CD4-positive, alpha-beta memory T cell (primary cell): ENCODE data around the gene IL20. TPM values are rescaled to one million over a fixed set of nuclear protein-coding genes. Genes with fewer than 3 reads are reported as not detected.

Source experiments
- CTCF ChIA-PET: fragments of 350-600 bp; sonication (Branson Sonifier 250); formaldehyde crosslinking; loops from one replicate; lab custom pipeline; 2021; ENCODE audit warnings: inconsistent platforms; ENCODE audit not compliant: partially characterized antibody; lab: Charles Lee
- POLR2A ChIA-PET: fragments of 350-600 bp; sonication (Branson Sonifier 250); formaldehyde crosslinking; loops from one replicate; lab custom pipeline; 2021; ENCODE audit not compliant: partially characterized antibody; lab: Charles Lee
- DNase-seq, 5 donors: peaks; one replicate each; pipeline versions ENCODE4 v3.0.0 to v3.0.0-alpha.2; 2020 to 2022; ENCODE audit warnings: mixed read lengths in 1 of 5
- H3K27ac ChIP-seq: one replicate; pipeline ENCODE4 v1.7.0; 2013; ENCODE audit warnings: low read depth, low read length
- H3K27me3 ChIP-seq: 2 replicates; pipeline ENCODE4 v1.7.0; 2013; ENCODE audit warnings: mild to moderate bottlenecking, low read length, moderate library complexity; ENCODE audit not compliant: insufficient read depth
- H3K36me3 ChIP-seq: 2 replicates; pipeline ENCODE4 v1.7.0; 2013; ENCODE audit warnings: mild to moderate bottlenecking, low read length, moderate library complexity; ENCODE audit not compliant: insufficient read depth
- H3K4me1 ChIP-seq: 2 replicates; pipeline ENCODE4 v1.7.0; 2013; ENCODE audit warnings: mild to moderate bottlenecking, low read length, moderate library complexity; ENCODE audit not compliant: insufficient read depth
- H3K4me3 ChIP-seq, 2 donors: one replicate each; pipeline ENCODE4 v1.7.0; 2013; ENCODE audit warnings: low read length in 2 of 2, mild to moderate bottlenecking in 1 of 2
- H3K9me3 ChIP-seq, 2 donors: one replicate each; pipeline ENCODE4 v1.7.0; 2013; ENCODE audit warnings: low read length in 2 of 2, control low read depth in 1 of 2; ENCODE audit not compliant: control insufficient read depth in 1 of 2
- H3K27ac Mint-ChIP-seq, 7 donors: one replicate each; pipeline ENCODE4 v1.8.0; 2020 to 2021; ENCODE audit warnings: mixed read lengths in 7 of 7, mild to moderate bottlenecking in 6 of 7, inconsistent platforms in 3 of 7, moderate library complexity in 3 of 7
- H3K27me3 Mint-ChIP-seq, 2 donors: one replicate each; pipeline ENCODE4 v1.8.0; 2020 to 2021; ENCODE audit warnings: mixed read lengths in 2 of 2
- H3K36me3 Mint-ChIP-seq, 2 donors: one replicate each; pipeline ENCODE4 v1.8.0; 2020 to 2021; ENCODE audit warnings: mixed read lengths in 2 of 2, inconsistent platforms in 1 of 2, mild to moderate bottlenecking in 1 of 2
- H3K4me1 Mint-ChIP-seq, 4 donors: one replicate each; pipeline ENCODE4 v1.8.0; 2020 to 2021; ENCODE audit warnings: mixed read lengths in 4 of 4, mild to moderate bottlenecking in 1 of 4
- H3K4me3 Mint-ChIP-seq, 8 donors: one replicate each; pipeline ENCODE4 v1.8.0; 2020 to 2021; ENCODE audit warnings: mixed read lengths in 8 of 8, mild to moderate bottlenecking in 7 of 8, moderate library complexity in 6 of 8, inconsistent platforms in 3 of 8
- H3K9me3 Mint-ChIP-seq, 8 donors: one replicate each; pipeline ENCODE4 v1.8.0; 2020 to 2021; ENCODE audit warnings: mixed read lengths in 8 of 8, mild to moderate bottlenecking in 5 of 8, inconsistent platforms in 3 of 8, moderate library complexity in 1 of 8
- intact Hi-C: fragments of 100-400 bp; cut with micrococcal nuclease; formaldehyde crosslinking; loops from one replicate; pipeline ENCODE4 v1.15.1; 2023
- polyA plus RNA-seq, 2 donors: library from polyadenylated mRNA; unstranded; fragments of 300-500 nt; fragmentation: Illumina TruSeq; gene quantifications; one replicate each; pipeline ENCODE4 v1.2.3, GENCODE V29; 2021
- total RNA-seq, 2 experiments: library from RNA; stranded (reverse); gene quantifications; one replicate each; pipeline ENCODE4 v1.2.3, GENCODE V29; 2021

IL20 gene
- total and polyA plus RNA-seq, 4 experiments from 2014 or later, result not detected

GRCh38 chr1:206891412-206891811 lies 26.0 kb downstream of the IL20 start:
- peaks cover 2 to 6% of the 10 kb centered on the region in 2 donors for H3K27me3 Mint-ChIP-seq
- ChIA-PET POLR2A (interaction anchor here (0.6 to 1.0 kb wide), 3 partner anchors 14 to 63 kb away, joined by 3 to 4 read pairs (median 3); no protein-coding TSS in a partner anchor), CTCF (interaction anchor here (1.5 to 2.4 kb wide), 2 partner anchors 20 to 43 kb away, joined by 3 to 8 read pairs; no protein-coding TSS in a partner anchor)
- Histone ChIP-seq H3K4me1 (peaks cover 16% of the 10 kb centered on the region), H3K36me3 (no peaks in the 10 kb centered on the region), H3K27me3 (no peaks in the 10 kb centered on the region), H3K9me3 (no peaks in the 10 kb centered on the region), H3K27ac (no peak overlapping the region), H3K4me3 (no peak overlapping the region)
- no peak for DNase-seq
- H3K4me3 Mint-ChIP-seq, result peak overlapping the region in 2 of 8 donors; percentile 73 to 77
- peak overlapping the region in 1 of 7 donors; percentile 11 for H3K27ac Mint-ChIP-seq
- peaks cover 0 to 2% (median 0%) of the 10 kb centered on the region in 8 donors for H3K9me3 Mint-ChIP-seq
- peaks cover 13 to 35% (median 22%) of the 10 kb centered on the region in 4 donors for H3K4me1 Mint-ChIP-seq
- H3K36me3 Mint-ChIP-seq, result peaks cover 0 to 10% of the 10 kb centered on the region in 2 donors
- intact Hi-C loops, result no loop called here

GRCh38 chr1:206892351-206892984 lies 27.0 kb downstream of the IL20 start:
- no peak for DNase-seq
- H3K4me1 Mint-ChIP-seq, result peaks cover 13 to 35% (median 24%) of the 10 kb centered on the region in 4 donors
- CTCF ChIA-PET, result interaction anchor here (0.8 to 1.5 kb wide), 2 partner anchors 20 to 42 kb away, joined by 3 to 6 read pairs; no protein-coding TSS in a partner anchor
- Histone ChIP-seq H3K4me1 (peaks cover 16% of the 10 kb centered on the region), H3K4me3 (no peak overlapping the region), H3K27ac (no peak overlapping the region), H3K9me3 (no peaks in the 10 kb centered on the region), H3K27me3 (no peaks in the 10 kb centered on the region), H3K36me3 (no peaks in the 10 kb centered on the region)
- H3K9me3 Mint-ChIP-seq, result peaks cover 0 to 2% (median 0%) of the 10 kb centered on the region in 8 donors
- H3K27me3 Mint-ChIP-seq, result peaks cover 2 to 6% of the 10 kb centered on the region in 2 donors
- intact Hi-C loops, result no loop called here
- POLR2A ChIA-PET, result interaction anchor here (1.0 to 1.4 kb wide), 3 partner anchors 9 to 28 kb away, joined by 3 to 4 read pairs (median 4); no protein-coding TSS in a partner anchor
- peaks cover 0 to 10% of the 10 kb centered on the region in 2 donors for H3K36me3 Mint-ChIP-seq
- no peak overlapping the region for H3K4me3 Mint-ChIP-seq
- no peak overlapping the region for H3K27ac Mint-ChIP-seq

- peak overlapping the region in 1 of 7 donors; percentile 59 for H3K27ac Mint-ChIP-seq
- no peaks in the 10 kb centered on the region for H3K27me3 ChIP-seq
- intact Hi-C loops, result no loop called here
- H3K9me3 ChIP-seq, result no peaks in the 10 kb centered on the region
- CTCF ChIA-PET, result interaction anchor here (0.8 kb wide), 1 partner anchor 19 kb away, joined by 6 read pairs; no protein-coding TSS in a partner anchor
- no peak overlapping the region for H3K4me3 Mint-ChIP-seq
- no peaks in the 10 kb centered on the region for H3K36me3 ChIP-seq
- peaks cover 16% of the 10 kb centered on the region for H3K4me1 ChIP-seq
- H3K4me1 Mint-ChIP-seq, result peaks cover 11 to 32% (median 22%) of the 10 kb centered on the region in 4 donors
- peaks cover 0 to 10% of the 10 kb centered on the region in 2 donors for H3K36me3 Mint-ChIP-seq
- H3K27me3 Mint-ChIP-seq, result peaks cover 0 to 4% of the 10 kb centered on the region in 2 donors
- H3K27ac ChIP-seq, result no peak overlapping the region
- DNase-seq, result no peak
- H3K4me3 ChIP-seq, result no peak overlapping the region
- POLR2A ChIA-PET, result interaction anchor here (0.9 to 1.4 kb wide), 3 partner anchors 10 to 27 kb away, joined by 3 to 4 read pairs (median 4); no protein-coding TSS in a partner anchor
- H3K9me3 Mint-ChIP-seq, result peaks cover 0 to 2% (median 0%) of the 10 kb centered on the region in 8 donors
Observed at GRCh38 chr1:206893380-206893779, 28.0 kb downstream of the IL20 start.

DNA sequence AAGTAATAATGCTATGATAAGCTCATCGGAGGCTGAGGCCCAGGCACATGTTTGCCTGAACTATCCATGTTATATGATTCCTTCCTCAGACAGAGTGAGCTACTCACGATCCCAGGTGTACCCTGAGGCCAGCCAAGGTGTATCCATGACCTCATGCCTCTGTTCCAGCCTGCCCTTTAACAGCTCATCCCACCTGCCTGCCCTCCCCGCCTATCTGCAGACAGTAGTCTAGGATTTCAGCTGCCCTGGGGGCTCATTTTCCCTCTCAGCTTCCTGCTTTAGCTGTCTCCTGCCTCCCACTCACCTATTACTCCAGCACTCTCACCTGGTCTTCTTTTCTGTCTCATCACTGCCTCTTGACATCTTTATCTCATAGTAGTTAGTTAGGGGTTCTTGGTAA lies 29.9 kb downstream of the IL20 start:
- peak overlapping the region in 4 of 7 donors; percentile 4 to 73 (median 36) for H3K27ac Mint-ChIP-seq
- Histone ChIP-seq H3K4me3 (no peak overlapping the region), H3K27me3 (no peaks in the 10 kb centered on the region), H3K27ac (no peak overlapping the region), H3K9me3 (no peaks in the 10 kb centered on the region), H3K36me3 (no peaks in the 10 kb centered on the region), H3K4me1 (peaks cover 14% of the 10 kb centered on the region)
- H3K27me3 Mint-ChIP-seq, result peaks cover 0 to 3% of the 10 kb centered on the region in 2 donors
- ChIA-PET POLR2A (interaction anchor here (0.8 to 4.5 kb wide), 6 partner anchors 11 to 30 kb away, joined by 3 to 48 read pairs (median 4); partner anchors contain the start of gene FCMR), CTCF (interaction anchor here (0.7 to 3.2 kb wide), 8 partner anchors 10 to 161 kb away, joined by 3 to 21 read pairs (median 4); partner anchors contain the start of gene IL20)
- intact Hi-C loops, result no loop called here
- H3K9me3 Mint-ChIP-seq, result peaks cover 0 to 2% (median 0%) of the 10 kb centered on the region in 8 donors
- H3K4me1 Mint-ChIP-seq, result peaks cover 9 to 30% (median 17%) of the 10 kb centered on the region in 4 donors
- DNase-seq, result no peak
- H3K4me3 Mint-ChIP-seq, result no peak overlapping the region
- H3K36me3 Mint-ChIP-seq, result peaks cover 0 to 10% of the 10 kb centered on the region in 2 donors

DNA sequence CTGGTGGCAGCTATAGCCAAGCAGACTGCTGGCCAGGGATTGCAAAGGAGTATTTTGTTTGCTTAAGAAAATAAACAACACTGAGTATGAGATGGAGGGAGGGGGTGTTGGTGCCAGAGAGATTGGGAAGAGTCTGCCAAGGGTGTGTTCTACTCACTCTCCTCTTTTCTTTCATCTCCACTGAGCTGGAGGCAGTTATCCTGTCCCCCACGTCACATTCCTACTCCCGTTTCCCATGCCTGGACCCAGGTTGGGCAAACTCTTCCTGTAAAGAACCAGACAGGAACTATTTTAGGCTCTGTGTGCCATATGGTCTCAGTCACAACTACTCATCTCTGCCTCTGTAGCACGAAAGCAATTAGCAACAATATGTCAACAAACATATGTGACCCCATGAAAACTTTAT lies 30.4 kb downstream of the IL20 start:
- DNase-seq, result no peak
- intact Hi-C loops, result no loop called here
- H3K27ac ChIP-seq, result no peak overlapping the region
- Mint-ChIP-seq H3K9me3 (peaks cover 0 to 2% (median 0%) of the 10 kb centered on the region in 8 donors), H3K36me3 (peaks cover 0 to 10% of the 10 kb centered on the region in 2 donors), H3K27ac (peak overlapping the region in 1 of 7 donors; percentile 55), H3K4me1 (peaks cover 5 to 30% (median 17%) of the 10 kb centered on the region in 4 donors), H3K4me3 (no peak overlapping the region), H3K27me3 (peaks cover 0 to 3% of the 10 kb centered on the region in 2 donors)
- H3K4me3 ChIP-seq, result no peak overlapping the region
- H3K4me1 ChIP-seq, result peaks cover 9% of the 10 kb centered on the region
- CTCF ChIA-PET, result interaction anchor here (0.7 to 3.2 kb wide), 9 partner anchors 10 to 161 kb away, joined by 3 to 21 read pairs (median 4); partner anchors contain the start of gene IL20
- H3K9me3 ChIP-seq, result no peaks in the 10 kb centered on the region
- H3K27me3 ChIP-seq, result no peaks in the 10 kb centered on the region
- H3K36me3 ChIP-seq, result no peaks in the 10 kb centered on the region
- POLR2A ChIA-PET, result interaction anchor here (0.9 to 4.5 kb wide), 6 partner anchors 12 to 29 kb away, joined by 3 to 48 read pairs (median 4); partner anchors contain the start of gene FCMR

DNA sequence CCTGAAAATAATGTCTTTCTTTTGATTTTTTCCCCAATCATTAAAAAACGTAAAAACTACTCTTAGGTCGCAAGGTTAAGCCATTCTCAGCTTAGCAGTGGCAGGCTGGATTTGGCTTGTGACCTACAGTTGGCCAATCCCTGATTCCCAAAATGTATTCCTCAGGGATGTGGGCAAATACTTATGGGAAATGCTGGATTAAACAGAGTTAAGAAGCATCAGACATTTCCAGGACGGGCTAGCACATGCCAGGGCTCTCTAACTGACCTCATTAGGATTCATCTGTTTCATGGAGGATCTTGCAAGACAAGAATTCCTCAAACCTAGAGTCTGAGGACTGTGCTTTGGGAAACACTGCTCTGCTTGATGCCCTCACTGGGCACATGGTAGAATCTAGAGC lies 30.8 kb downstream of the IL20 start:
- Histone ChIP-seq H3K27ac (no peak overlapping the region), H3K4me1 (peaks cover 4% of the 10 kb centered on the region), H3K36me3 (no peaks in the 10 kb centered on the region), H3K27me3 (no peaks in the 10 kb centered on the region), H3K4me3 (no peak overlapping the region), H3K9me3 (no peaks in the 10 kb centered on the region)
- Mint-ChIP-seq H3K36me3 (peaks cover 2 to 10% of the 10 kb centered on the region in 2 donors), H3K27me3 (peaks cover 0 to 3% of the 10 kb centered on the region in 2 donors), H3K9me3 (peaks cover 0 to 2% (median 0%) of the 10 kb centered on the region in 8 donors), H3K4me3 (no peak overlapping the region), H3K27ac (no peak overlapping the region), H3K4me1 (peaks cover 3 to 30% (median 15%) of the 10 kb centered on the region in 4 donors)
- intact Hi-C loops, result no loop called here
- ChIA-PET POLR2A (interaction anchor here (0.9 to 4.5 kb wide), 6 partner anchors 11 to 28 kb away, joined by 3 to 48 read pairs (median 4); no protein-coding TSS in a partner anchor), CTCF (interaction anchor here (1.0 to 3.2 kb wide), 4 partner anchors 12 to 37 kb away, joined by 3 to 21 read pairs (median 10); no protein-coding TSS in a partner anchor)
- DNase-seq, result no peak
